Duodenal mucosa (tissue), 2 donors: ENCODE results near the gene EIF4G1.

ENCODE experiments used
- H3K27ac ChIP-seq: one replicate; pipeline ENCODE4 v1.7.0; 2013; ENCODE audit warnings: low read depth, low read length
- H3K27me3 ChIP-seq, 2 donors: one replicate each; pipeline ENCODE4 v1.7.0; 2013; ENCODE audit warnings: low read length in 2 of 2, control low read depth in 1 of 2; ENCODE audit not compliant: insufficient read depth in 2 of 2, control insufficient read depth in 1 of 2
- H3K36me3 ChIP-seq, 2 donors: one replicate each; pipeline ENCODE4 v1.7.0; 2013; ENCODE audit warnings: low read length in 2 of 2, control low read depth in 1 of 2; ENCODE audit not compliant: insufficient read depth in 2 of 2, control insufficient read depth in 1 of 2
- H3K4me1 ChIP-seq, 2 donors: one replicate each; pipeline ENCODE4 v1.7.0; 2013; ENCODE audit warnings: low read length in 2 of 2, control low read depth in 1 of 2; ENCODE audit not compliant: insufficient read depth in 2 of 2, control insufficient read depth in 1 of 2
- H3K4me3 ChIP-seq, 2 donors: one replicate each; pipeline ENCODE4 v1.7.0; 2013; ENCODE audit warnings: low read length in 2 of 2, low read depth in 1 of 2
- H3K9ac ChIP-seq, 2 donors: one replicate each; pipeline ENCODE4 v1.7.0; 2013; ENCODE audit warnings: low read length in 2 of 2, low read depth in 1 of 2
- H3K9me3 ChIP-seq, 2 donors: one replicate each; pipeline ENCODE4 v1.7.0; 2013; ENCODE audit warnings: low read length in 2 of 2, control low read depth in 1 of 2; ENCODE audit not compliant: control insufficient read depth in 1 of 2

The EIF4G1 gene

DNA sequence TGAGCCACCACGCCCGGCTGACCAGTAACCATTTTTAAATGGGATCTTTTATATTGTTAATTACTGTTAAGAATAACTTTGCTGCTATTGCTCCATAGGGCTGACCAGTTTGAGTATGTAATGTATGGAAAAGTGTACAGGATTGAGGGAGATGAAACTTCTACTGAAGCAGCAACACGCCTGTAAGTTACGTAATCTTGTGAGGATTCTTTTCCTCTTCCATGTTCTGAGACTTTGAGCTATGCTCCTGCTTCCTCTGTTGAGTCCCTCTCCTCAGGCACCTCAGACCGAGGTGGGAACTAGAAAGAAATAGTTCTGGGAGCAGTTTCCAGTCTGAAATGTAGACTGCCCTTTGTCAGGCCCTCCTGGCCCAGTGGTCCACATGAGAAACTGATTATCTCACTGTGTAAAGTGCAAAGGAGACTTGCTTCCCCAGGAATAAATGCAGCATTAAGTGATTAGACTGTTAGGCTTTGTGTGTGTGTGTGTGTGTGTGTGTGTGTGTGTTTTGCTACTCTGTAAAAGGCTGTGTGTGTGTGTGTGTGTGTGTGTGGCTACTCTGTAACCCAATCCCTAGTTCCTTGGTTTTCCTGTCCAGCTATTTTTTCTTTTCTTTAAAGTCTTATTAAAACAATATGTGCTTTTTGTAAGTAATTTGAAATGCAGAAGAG, 52.3 kb downstream of the EIF4G1 start:
- no peak overlapping the region for H3K4me3 ChIP-seq

DNA sequence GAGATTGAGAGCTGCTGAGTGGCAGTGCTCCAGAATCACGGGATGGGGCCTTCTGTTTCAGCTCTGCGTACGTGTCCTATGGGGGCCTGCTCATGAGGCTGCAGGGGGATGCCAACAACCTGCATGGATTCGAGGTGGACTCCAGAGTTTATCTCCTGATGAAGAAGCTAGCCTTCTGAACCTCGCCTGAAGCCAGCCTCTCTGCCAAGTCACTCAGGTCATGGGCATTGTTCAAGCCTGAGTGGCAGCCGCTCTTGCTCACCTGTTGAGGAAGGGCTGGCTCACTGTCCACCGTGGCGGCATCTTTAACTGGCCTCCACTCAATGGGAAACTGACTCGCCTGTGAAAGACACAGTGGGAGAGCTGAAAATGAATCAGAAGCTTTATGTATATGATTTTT, 53.7 kb downstream of the EIF4G1 start:
- no peak overlapping the region for H3K4me3 ChIP-seq
- H3K9ac ChIP-seq = no peak overlapping the region
- no peak overlapping the region for H3K27ac ChIP-seq

More for the DNA sequence above, 52.3 kb downstream of the EIF4G1 start:
- peaks cover 10 to 23% of the 10 kb centered on the region in 2 donors for H3K4me1 ChIP-seq
- H3K27ac ChIP-seq = no peak overlapping the region
- H3K9ac ChIP-seq = no peak overlapping the region
- H3K27me3 ChIP-seq = no peaks in the 10 kb centered on the region
- peaks cover 16 to 45% of the 10 kb centered on the region in 2 donors for H3K36me3 ChIP-seq
- H3K9me3 ChIP-seq = no peaks in the 10 kb centered on the region

GRCh38 chr3:184368586-184369183, 54.3 kb downstream of the EIF4G1 start:
- Histone ChIP-seq H3K36me3 (peaks cover 16 to 45% of the 10 kb centered on the region in 2 donors), H3K27me3 (peaks cover 0 to 2% of the 10 kb centered on the region in 2 donors), H3K27ac (no peak overlapping the region), H3K4me1 (peaks cover 10 to 19% of the 10 kb centered on the region in 2 donors), H3K9me3 (no peaks in the 10 kb centered on the region), H3K4me3 (no peak overlapping the region), H3K9ac (no peak overlapping the region)

More for the DNA sequence above, 53.7 kb downstream of the EIF4G1 start:
- peaks cover 16 to 45% of the 10 kb centered on the region in 2 donors for H3K36me3 ChIP-seq
- H3K9me3 ChIP-seq = no peaks in the 10 kb centered on the region
- H3K4me1 ChIP-seq = peaks cover 10 to 23% of the 10 kb centered on the region in 2 donors
- H3K27me3 ChIP-seq = no peaks in the 10 kb centered on the region

DNA sequence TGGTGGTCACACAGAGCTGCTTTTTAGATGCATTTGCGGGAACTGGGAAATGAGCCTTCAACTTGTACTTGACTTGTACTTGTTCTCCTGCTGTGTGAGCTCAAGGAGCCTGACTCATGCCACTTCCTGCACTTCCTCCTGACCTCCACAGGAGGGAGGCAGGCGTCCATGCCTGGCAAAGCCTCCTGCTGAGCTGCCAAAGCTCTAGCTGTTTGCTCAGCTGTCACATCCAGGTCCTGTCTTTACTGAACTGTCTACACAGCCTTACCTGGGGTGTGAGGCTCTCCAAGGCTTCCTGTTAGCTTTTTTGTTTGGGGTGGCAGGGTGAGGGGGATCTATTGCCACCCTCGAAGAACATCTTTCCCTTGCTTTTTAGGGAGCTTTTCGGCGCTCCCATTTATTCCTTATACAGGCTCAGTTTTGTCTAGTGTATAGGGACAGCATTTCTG, 57.2 kb downstream of the EIF4G1 start:
- Histone ChIP-seq H3K9me3 (no peaks in the 10 kb centered on the region), H3K9ac (no peak overlapping the region), H3K4me3 (no peak overlapping the region), H3K27ac (no peak overlapping the region), H3K27me3 (peaks cover 10 to 12% of the 10 kb centered on the region in 2 donors), H3K36me3 (peaks cover 8 to 29% of the 10 kb centered on the region in 2 donors), H3K4me1 (peaks cover 0 to 4% of the 10 kb centered on the region in 2 donors)

DNA sequence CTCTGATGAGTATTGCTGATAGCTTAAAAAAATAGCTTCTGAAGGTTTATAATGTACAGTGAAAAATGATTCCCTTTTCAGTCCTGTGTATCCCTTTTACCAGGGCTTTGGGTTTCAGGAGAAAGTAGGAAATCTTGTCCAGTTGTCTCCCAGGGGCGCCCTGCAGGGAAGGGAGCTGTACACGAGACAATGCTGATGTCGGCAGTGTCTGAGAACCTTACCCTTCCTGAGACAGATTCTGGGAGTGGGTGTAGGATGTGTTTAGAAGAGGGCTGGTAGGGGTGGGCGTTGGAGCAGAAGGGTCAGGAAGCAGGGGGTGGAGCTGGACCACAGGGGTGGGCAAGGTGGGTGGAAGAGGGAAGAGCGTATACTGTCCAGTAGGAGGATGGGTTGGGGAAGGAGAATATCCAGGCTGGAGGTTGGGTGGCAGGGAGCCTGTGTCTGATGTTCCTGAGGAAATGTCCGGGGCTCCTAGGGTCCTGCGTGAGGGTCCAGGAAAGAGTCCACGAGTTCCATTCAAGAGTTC, 58.0 kb downstream of the EIF4G1 start:
- Histone ChIP-seq H3K27me3 (peaks cover 12 to 18% of the 10 kb centered on the region in 2 donors), H3K9ac (no peak overlapping the region), H3K4me1 (peaks cover 0 to 2% of the 10 kb centered on the region in 2 donors), H3K4me3 (no peak overlapping the region), H3K9me3 (no peaks in the 10 kb centered on the region), H3K27ac (no peak overlapping the region), H3K36me3 (peaks cover 8 to 22% of the 10 kb centered on the region in 2 donors)

DNA sequence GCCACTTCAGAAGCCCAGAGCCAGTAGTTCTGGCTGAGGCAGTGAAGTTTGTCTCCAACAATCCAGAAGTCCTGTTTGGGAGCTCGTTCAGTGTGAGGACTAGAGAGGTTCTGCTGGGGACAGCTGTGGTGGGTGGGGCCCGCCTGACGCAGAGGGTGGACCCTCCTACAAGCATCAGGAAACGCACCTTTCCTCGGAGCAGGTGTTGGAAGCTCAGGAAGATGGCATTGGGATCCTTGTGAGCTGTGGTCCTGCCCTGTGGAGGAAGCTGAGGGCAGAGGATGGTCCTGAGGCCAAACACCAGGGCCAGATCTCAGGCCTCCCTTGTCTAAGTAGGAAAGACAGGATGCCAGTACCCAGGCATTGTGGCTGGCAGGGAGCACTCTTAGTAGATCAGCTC, 58.5 kb downstream of the EIF4G1 start:
- H3K27me3 ChIP-seq = peaks cover 17 to 21% of the 10 kb centered on the region in 2 donors
- H3K4me3 ChIP-seq = no peak overlapping the region
- H3K9ac ChIP-seq = no peak overlapping the region
- no peaks in the 10 kb centered on the region for H3K9me3 ChIP-seq
- H3K4me1 ChIP-seq = peaks cover 3 to 8% of the 10 kb centered on the region in 2 donors
- H3K27ac ChIP-seq = no peak overlapping the region
- peaks cover 4 to 18% of the 10 kb centered on the region in 2 donors for H3K36me3 ChIP-seq

DNA sequence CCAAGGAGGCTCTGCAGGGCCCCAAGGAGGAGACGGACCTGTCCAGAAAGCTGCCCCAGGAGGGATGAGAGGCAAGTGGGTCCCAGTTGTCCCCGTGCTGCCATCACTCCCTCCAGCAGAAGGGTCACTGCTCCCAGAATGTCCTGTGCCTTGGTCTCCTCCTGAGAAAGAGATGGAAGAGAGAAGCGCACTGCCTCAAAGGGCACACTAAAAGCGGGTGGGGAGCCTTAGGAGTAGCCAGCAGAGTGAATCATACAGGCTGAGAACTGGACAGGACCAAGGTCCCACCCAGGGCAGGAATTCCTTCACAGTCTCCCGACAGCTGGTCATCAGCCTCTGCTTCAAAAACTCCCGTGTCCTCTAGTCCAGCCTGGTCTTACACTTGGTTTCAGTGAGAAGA, 59.0 kb downstream of the EIF4G1 start:
- Histone ChIP-seq H3K4me1 (peaks cover 7 to 10% of the 10 kb centered on the region in 2 donors), H3K36me3 (peaks cover 0 to 13% of the 10 kb centered on the region in 2 donors), H3K4me3 (no peak overlapping the region), H3K27me3 (peaks cover 22 to 25% of the 10 kb centered on the region in 2 donors), H3K27ac (no peak overlapping the region), H3K9ac (no peak overlapping the region), H3K9me3 (no peaks in the 10 kb centered on the region)

- Histone ChIP-seq H3K36me3 (no peaks in the 10 kb centered on the region), H3K9me3 (no peaks in the 10 kb centered on the region), H3K4me1 (peaks cover 14% of the 10 kb centered on the region in 2 donors), H3K27ac (no peak overlapping the region), H3K9ac (no peak overlapping the region), H3K4me3 (no peak overlapping the region), H3K27me3 (peaks cover 38 to 39% of the 10 kb centered on the region in 2 donors)
Measured at GRCh38 chr3:184375747-184376461, 61.5 kb downstream of the EIF4G1 start.

DNA sequence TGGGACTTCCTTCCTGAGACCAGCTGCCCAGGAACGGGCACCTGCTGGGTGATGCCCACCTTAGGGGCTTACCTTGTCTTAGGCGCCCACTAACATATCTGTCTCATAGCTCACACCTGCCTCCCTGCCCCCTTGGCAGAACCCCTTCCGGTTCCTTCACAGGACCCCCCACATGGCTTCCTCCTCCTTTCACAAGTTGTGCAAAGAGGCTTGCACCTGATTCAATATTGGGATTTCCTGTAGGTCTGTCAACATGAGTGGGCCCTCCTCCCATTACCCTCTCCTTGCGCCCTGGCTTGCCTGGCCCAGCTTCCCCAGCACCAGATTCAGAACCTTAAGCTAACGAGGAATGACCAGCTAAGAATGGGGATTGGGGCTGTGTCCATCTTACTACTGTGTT, 63.0 kb downstream of the EIF4G1 start:
- Histone ChIP-seq H3K9me3 (no peaks in the 10 kb centered on the region), H3K27ac (no peak overlapping the region), H3K36me3 (no peaks in the 10 kb centered on the region), H3K9ac (no peak overlapping the region), H3K4me1 (peaks cover 21 to 24% of the 10 kb centered on the region in 2 donors), H3K4me3 (no peak overlapping the region), H3K27me3 (peaks cover 52 to 54% of the 10 kb centered on the region in 2 donors)
